Esophagus mucosa (tissue), 1 donor: Measurements from ENCODE around the gene PSORS1C2. TPM values are rescaled to one million over a fixed set of nuclear protein-coding genes. Genes with fewer than 3 reads are reported as not detected.
"Not testable (repeated sequence)": the region's sequence is repeated elsewhere in the genome, so short reads cannot be mapped to it uniquely, and the experiment has no call there.

Source experiments
- ATAC-seq: fragments of 200-7000 bp; cut with Tn5 transposase; one replicate; pipeline ENCODE4 v1.9.1; 2020
- total RNA-seq: library from RNA; stranded (reverse); gene quantifications from one replicate; pipeline ENCODE4 v1.2.4, GENCODE V29; 2023
- donor health status: DM: yes; HTN: yes; CAD: no.

The PSORS1C2 gene
- total RNA-seq, 1 donor from 2014 or later, result 0.40 TPM

DNA sequence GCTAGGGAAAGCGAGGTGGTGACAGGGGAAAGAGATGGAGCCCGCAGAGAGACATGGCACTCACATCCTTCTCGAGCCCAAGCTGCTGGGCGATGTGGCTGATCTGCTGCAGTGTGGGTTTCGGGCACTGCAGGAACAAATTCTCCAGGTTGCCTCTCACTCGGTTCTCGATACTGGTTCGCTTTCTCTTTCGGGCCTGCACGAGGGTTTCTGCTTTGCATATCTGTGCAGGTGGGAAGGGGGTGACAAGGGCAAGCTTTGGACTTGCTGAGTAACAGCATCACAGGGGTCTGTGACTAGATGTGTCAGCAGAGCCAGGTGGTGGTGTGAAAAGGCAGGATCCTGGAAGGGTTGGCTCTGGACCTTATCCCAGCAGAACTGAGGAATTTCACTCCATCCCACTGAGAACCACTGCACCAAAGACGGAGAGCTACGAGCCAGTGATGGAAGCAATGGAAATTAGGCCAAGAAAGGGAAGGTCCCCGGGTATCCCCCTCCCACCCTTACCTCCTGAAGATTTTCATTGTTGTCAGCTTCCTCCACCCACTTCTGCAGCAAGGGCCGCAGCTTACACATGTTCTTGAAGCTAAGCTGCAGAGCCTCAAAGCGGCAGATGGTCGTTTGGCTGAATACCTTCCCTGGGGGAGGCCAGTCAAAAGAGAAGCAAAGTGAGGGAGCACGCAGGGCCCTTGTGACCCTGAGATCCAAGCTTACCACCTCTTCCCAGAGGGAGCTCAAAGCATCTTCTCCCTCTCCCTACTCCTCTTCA, 26.4 kb upstream of the PSORS1C2 start:
- not testable (repeated sequence) for ATAC-seq

DNA sequence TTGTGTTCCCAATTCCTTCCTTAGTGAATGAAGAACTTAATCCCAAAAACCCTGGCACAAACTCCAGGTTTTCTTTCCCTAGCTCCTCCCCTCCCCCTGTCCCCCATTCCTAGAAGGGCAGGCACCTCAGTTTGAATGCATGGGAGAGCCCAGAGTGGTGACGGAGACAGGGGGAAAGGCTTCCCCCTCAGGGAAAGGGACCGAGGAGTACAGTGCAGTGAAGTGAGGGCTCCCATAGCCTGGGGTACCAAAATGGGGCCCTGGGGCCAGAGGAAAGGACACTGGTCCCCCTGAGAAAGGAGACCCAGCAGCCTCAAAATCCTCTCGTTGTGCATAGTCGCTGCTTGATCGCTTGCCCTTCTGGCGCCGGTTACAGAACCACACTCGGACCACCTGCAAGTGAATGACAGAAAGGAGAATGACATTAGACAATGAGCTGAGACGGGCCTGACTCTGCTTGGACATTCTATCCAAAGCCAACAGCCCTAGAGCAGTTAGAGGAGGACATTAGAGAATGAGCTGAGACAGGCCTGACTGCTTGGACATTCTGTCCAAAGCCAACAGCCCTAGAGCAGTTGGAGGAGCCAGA, 25.7 kb upstream of the PSORS1C2 start:
- ATAC-seq, result not testable (repeated sequence)

- ATAC-seq, result no peak
Measured at GRCh38 chr6:31163922-31164321, 25.1 kb upstream of the PSORS1C2 start.

DNA sequence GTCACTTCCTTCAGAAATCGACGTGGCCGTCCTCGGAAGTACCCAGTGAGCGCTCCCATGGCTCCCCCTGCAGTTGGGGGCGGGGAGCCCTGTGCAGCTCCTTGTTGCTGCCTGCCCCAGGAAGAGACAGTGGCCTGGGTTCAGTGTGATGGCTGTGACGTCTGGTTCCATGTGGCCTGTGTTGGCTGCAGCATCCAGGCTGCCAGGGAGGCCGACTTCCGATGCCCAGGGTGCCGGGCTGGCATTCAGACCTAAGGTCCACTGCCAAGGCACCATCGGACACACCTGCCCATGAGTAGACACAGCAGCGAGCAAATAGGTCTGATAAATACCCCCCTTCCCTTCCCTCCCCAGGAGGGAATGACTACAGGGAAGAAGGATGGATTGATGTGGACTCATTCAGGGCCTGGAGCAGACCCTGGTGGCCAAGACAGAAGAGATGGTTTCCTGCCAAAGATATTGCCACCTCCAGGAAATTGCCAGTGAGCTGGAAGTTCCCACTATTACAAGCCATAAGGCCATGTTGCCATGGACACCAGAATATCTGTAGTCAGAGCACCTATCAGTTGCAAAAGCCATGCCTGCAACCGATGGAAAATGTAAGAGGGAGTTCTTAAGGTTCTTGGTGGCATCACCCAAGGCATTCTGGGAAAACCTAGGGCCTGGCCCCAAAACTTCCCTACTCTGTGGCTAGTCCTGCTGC, 23.7 kb upstream of the PSORS1C2 start:
- no peak for ATAC-seq

GRCh38 chr6:31161216-31162126, 22.6 kb upstream of the PSORS1C2 start:
- ATAC-seq, result no peak

GRCh38 chr6:31158863-31159855, 20.3 kb upstream of the PSORS1C2 start:
- ATAC-seq, result peak; percentile 64

GRCh38 chr6:31158140-31158862, 19.4 kb upstream of the PSORS1C2 start, which contains the start of gene TCF19:
Gene TCF19 (plus strand): TSS chr6:31158589. CDS start chr6:31159470, 881 bp downstream.
- ATAC-seq, result peak; percentile 95

DNA sequence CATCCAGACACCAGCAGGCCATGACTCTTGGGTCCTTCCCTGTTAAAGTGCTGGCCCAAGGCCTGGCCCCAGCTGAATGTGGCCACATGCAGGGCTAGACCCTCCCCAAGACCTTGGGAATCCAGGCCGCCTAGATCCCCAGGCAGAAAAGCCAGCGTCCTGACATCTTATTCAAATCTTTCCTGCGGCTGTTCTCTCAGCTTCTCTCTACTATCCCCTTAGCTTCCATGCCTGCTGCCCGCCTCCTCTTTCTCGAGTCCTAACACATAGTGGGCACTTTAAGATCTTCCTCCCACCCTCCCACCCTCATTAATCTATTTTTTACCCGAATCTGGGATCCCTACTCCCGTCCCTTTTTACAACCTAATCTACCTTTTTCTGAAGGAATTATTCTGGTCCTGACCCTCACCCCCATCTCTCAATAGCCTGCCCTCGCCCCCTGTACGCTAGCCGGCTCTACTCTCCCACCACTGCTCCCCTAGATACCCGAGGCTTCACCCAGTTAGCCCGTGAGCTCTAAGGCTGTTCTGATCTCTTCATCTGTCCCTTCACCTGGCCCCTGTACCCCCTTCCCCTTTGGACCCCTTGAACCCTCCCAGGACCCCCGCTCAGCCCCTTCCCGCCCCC, 18.8 kb upstream of the PSORS1C2 start, which contains the start of gene CCHCR1:
CCHCR1 (minus strand) TSS at position 290 of the 627 bp plus-strand sequence; CDS start at position 88, 202 bp downstream.
- peak; percentile 32 for ATAC-seq

DNA sequence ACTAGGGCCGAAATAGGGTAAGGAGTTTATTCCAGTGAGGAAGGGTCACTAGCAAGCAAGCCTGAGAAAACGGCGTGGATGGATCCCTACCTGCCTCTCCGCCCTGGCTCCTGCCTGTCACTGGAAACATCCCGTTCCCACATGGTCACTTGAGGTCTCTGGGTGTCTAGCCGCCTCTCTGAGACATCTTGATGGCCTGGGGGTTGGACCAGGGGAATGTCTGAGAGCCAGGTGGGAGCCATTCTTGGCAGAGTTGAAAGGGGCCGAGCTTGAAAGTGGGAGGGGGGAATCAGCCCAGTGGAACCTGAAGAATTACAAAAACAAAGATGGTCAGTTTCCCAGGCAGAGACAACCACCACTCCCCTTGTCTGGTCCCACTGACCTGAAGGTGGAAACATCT, 17.8 kb upstream of the PSORS1C2 start:
- ATAC-seq, result no peak

DNA sequence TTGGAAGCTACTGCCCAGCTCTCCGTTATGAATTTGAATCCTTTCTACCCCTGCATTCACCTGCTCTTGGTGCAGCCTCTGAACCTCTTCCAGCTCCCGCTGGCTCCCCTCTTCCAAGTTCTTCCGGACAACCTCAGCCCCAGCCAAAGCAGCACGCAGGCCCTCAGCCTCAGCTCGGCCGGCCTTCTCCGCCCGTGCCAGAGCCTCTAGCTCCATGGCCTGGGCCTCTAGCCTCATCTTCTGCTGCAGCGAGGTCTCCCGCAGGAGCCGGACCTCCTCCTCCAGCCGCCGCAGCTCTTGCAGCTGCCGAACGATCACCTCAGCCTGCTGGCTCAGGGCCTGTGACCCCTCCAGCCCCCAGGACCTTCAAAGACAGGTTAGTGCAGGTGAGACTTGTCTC, 15.6 kb upstream of the PSORS1C2 start:
- no peak for ATAC-seq

DNA sequence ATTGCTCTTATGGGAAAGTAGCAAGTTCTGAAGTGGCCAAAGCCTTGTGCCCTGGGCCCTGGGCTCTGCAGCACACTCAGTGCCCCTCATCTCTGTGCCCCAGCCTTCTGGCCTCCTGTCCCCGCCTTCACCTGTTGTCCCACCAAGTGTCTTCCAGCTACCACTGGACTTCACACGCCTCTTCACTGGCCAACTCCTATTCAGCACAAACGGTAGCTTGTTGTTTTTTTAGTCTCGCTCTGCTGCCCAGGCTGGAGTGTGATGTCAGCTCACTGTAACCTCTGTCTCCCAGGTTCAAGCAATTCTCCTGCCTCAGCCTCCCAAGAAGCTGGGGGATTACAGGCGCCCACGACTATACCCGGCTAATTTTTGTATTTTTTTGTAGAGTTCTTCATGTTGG, 13.9 kb upstream of the PSORS1C2 start:
- no peak for ATAC-seq

GRCh38 chr6:31149827-31150447, 11.1 kb upstream of the PSORS1C2 start:
- ATAC-seq, result no peak

DNA sequence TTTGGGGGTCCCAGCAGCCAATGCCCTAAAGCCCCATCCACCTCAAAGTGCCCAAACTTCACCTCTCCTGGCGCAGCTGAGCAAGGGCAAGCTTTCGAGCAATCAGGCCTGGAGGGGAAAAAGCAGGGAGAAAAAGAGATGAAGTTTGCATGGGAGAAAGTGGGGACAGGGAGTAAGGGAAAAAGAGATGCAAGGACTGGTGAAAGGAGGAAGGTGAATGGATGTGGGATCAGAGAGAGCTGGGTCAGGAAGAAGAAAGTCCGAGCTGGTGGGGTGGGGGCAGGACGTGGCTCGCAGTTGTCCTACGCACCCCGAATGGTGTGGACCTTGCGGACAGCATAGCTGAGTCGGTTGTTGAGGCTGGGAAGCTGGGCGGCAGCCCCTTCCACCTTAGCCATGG, 6.5 kb upstream of the PSORS1C2 start:
- ATAC-seq, result no peak

DNA sequence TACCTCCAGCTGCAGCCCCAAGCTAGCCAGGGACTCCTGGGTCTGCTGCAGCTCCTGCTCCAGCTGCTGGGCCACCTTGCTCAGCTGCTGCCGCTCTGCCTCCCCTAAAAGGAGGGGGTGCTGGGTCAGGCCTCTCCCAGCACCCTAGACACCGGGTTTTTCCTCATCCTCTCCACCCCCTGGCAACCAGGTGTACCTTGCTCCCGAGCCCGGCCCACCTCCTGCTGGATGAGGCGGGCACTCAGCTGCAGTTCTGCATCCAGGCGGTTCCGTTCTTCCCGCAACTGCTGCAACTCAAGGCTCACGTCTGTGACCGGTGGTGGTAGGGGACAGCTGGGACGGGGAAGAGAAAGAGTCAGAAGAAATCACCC, 6.1 kb upstream of the PSORS1C2 start:
- ATAC-seq, result no peak

- no peak for ATAC-seq
Measured at GRCh38 chr6:31144296-31144969, 5.6 kb upstream of the PSORS1C2 start.

DNA sequence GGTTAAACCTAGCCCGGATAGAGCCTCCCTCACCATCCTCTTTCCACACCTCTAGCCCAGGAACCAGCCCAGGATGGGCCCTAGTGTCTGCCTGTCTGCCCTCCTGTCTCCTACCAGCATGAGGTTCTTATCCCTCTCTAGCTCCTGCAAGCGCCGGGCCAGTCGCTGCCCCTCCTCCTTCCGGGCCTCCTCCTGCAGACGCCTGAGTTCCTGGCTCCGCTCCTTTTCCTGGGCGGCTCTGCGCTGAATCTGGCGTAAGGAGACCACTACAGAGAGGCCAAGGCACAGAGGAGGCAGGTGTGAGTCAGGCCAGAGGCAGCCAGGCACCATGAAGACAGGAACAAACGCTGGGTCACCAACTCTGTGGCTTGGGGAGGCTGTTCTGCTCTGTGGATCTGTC, 4.3 kb upstream of the PSORS1C2 start:
- peak; percentile 4 for ATAC-seq

DNA sequence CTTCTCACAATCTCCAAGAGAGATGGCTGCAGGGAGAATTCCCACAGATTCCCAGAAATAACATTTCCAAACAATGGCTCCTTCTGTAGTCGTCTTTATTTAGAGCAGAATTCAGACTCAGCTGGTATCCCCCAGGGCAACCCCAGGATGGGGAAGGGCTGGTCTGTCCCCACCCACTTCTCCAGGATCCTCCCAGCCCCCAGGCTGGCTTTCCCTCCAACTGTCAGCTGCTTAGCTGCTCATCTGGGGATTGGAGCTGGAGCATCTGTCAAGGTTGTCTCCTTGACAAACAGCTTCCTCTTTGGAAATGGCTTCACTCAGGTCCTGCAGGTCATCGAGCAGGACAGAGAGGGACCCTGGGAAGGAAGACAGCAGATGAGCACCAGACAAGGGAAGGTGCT, 3.5 kb upstream of the PSORS1C2 start:
- no peak for ATAC-seq

- ATAC-seq, result no peak
Measured at GRCh38 chr6:31140643-31141042, 1.8 kb upstream of the PSORS1C2 start.

DNA sequence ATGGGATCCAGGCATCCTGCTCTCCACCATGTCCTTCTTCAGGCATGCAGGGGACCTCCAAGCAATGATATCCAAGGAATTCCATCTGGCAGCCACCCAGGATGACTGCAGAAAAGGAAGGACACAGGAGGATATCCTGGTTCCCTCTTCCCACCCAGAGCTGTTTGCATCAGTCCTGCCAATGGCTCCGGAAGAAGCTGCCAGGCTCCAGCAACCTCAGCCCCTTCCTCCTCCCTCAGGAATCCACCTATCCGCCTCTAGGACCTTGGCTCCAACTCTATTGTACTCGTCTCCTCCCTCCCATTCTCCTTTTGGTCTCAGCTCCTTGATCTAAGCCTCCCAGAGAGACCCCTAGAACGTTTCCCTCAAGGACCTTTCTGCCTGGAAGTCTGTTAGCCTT, 733 bp upstream of the PSORS1C2 start:
- no peak for ATAC-seq
